Lower lobe of right lung (tissue), 2 donors: Measurements from ENCODE around the gene FOXC2. TPM values are rescaled to one million over a fixed set of nuclear protein-coding genes. Genes with fewer than 3 reads are reported as not detected.
A peak's percentile ranks its signal among the peaks of the same experiment; 100 is the strongest.

ENCODE experiments used
- ATAC-seq, 2 donors: fragments of 200-7000 bp; cut with Tn5 transposase; one replicate each; pipeline ENCODE4 v1.9.1; 2020 to 2022; ENCODE audit warnings: mild to moderate bottlenecking in 2 of 2, moderate library complexity in 2 of 2
- DNase-seq: peaks from one replicate; pipeline ENCODE4 v3.0.0-alpha.2; 2020
- H3K27ac ChIP-seq: fragments of 200-600 bp; one replicate; pipeline ENCODE4 v1.8.0; 2022
- H3K27me3 ChIP-seq: fragments of 200-600 bp; one replicate; pipeline ENCODE4 v1.8.0; 2022; ENCODE audit warnings: low read depth
- H3K36me3 ChIP-seq: fragments of 200-600 bp; one replicate; pipeline ENCODE4 v1.8.0; 2022; ENCODE audit warnings: mild to moderate bottlenecking
- H3K4me1 ChIP-seq: fragments of 200-600 bp; one replicate; pipeline ENCODE4 v1.8.0; 2022
- H3K4me3 ChIP-seq: fragments of 200-600 bp; one replicate; pipeline ENCODE4 v1.8.0; 2022; ENCODE audit warnings: mild to moderate bottlenecking
- H3K9me3 ChIP-seq: fragments of 200-600 bp; one replicate; pipeline ENCODE4 v1.8.0; 2022
- intact Hi-C: fragments of 100-400 bp; cut with DNase I; formaldehyde crosslinking; loops from one replicate; pipeline ENCODE4 v1.11.0; 2022
- long read RNA-seq: library from polyadenylated mRNA; unstranded; transcript quantifications from one replicate; pipeline ENCODE4 v2.0.0, GENCODE V29; 2021
- total RNA-seq: library from RNA; stranded (reverse); fragmentation: NEBNext Ultra II Directional; extraction: Animal tissue kit (Norgen Biotek cat#: 25700); gene quantifications from one replicate; pipeline ENCODE4 v1.2.1, GENCODE V29; 2021
- TF ChIP-seq, protein P1 (sequence below): fragments of 200-600 bp; IDR thresholded peaks from one replicate; pipeline ENCODE4 v1.8.0; 2022; ENCODE audit warnings: antibody characterized with exemption, mild to moderate bottlenecking
- donor health status: DM: no; HTN: yes; CAD: no; lungs with severe emphysema.

Gene FOXC2
- 1.6 TPM for total RNA-seq
- long read RNA-seq, partial matches to known transcripts, result 0 of 4 reads
- long read RNA-seq, other reads (novel, unspliced or antisense), result 0 of 4 reads

DNA sequence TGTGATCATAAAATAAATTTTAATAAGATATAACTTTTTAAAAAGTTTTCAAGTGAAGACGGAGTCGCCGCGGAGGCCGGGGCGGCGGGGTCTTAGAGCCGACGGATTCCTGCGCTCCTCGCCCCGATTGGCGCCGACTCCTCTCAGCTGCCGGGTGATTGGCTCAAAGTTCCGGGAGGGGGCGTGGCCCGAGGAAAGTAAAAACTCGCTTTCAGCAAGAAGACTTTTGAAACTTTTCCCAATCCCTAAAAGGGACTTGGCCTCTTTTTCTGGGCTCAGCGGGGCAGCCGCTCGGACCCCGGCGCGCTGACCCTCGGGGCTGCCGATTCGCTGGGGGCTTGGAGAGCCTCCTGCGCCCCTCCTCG, at the start of gene FOXC2:
Gene FOXC2, plus strand, starts transcription at position 229 of the 365 bp plus-strand sequence. CDS start 507 bp downstream, outside the sequence.
- DNase-seq (peak; percentile 70), ATAC-seq (no peak)
- Histone ChIP-seq H3K27me3 (peaks cover 77% of the 10 kb centered on the region), H3K36me3 (no peaks in the 10 kb centered on the region), H3K4me3 (peak within 1 kb of the TSS; percentile 34), H3K9me3 (no peaks in the 10 kb centered on the region), H3K27ac (peak within 1 kb of the TSS; percentile 24), H3K4me1 (peaks cover 9% of the 10 kb centered on the region)
- TF ChIP-seq, protein P1, sequence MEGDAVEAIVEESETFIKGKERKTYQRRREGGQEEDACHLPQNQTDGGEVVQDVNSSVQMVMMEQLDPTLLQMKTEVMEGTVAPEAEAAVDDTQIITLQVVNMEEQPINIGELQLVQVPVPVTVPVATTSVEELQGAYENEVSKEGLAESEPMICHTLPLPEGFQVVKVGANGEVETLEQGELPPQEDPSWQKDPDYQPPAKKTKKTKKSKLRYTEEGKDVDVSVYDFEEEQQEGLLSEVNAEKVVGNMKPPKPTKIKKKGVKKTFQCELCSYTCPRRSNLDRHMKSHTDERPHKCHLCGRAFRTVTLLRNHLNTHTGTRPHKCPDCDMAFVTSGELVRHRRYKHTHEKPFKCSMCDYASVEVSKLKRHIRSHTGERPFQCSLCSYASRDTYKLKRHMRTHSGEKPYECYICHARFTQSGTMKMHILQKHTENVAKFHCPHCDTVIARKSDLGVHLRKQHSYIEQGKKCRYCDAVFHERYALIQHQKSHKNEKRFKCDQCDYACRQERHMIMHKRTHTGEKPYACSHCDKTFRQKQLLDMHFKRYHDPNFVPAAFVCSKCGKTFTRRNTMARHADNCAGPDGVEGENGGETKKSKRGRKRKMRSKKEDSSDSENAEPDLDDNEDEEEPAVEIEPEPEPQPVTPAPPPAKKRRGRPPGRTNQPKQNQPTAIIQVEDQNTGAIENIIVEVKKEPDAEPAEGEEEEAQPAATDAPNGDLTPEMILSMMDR, result no peak
- intact Hi-C loops, result no loop called here

DNA sequence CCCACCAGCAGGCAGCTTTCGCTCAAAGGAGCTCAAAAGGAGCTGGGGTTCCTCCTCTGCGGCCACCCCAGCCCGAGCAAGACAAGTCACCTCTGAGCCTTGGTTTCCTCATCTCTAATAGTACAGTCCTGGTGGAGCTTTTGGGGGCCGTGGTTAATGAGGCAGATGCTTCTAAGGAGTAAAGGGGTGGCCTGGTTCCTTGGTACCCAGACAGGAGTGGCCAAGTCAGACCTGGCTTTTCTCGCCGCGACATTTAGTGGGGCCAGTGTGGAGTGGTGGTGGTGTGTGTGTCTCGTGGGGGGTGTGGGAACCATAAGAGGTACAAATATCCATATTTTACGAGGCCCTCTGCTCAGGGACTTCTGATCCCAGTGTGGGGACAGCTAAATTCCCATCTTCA, 49.6 kb upstream of the FOXC2 start:
- TF ChIP-seq, protein P1, result no peak
- ATAC-seq (no peak), DNase-seq (no peak)
- Histone ChIP-seq H3K36me3 (no peaks in the 10 kb centered on the region), H3K4me1 (peaks cover 22% of the 10 kb centered on the region), H3K27ac (peak overlapping the region; percentile 89), H3K27me3 (peaks cover 76% of the 10 kb centered on the region), H3K4me3 (peak overlapping the region; percentile 66), H3K9me3 (no peaks in the 10 kb centered on the region)
- intact Hi-C loops, result no loop called here

DNA sequence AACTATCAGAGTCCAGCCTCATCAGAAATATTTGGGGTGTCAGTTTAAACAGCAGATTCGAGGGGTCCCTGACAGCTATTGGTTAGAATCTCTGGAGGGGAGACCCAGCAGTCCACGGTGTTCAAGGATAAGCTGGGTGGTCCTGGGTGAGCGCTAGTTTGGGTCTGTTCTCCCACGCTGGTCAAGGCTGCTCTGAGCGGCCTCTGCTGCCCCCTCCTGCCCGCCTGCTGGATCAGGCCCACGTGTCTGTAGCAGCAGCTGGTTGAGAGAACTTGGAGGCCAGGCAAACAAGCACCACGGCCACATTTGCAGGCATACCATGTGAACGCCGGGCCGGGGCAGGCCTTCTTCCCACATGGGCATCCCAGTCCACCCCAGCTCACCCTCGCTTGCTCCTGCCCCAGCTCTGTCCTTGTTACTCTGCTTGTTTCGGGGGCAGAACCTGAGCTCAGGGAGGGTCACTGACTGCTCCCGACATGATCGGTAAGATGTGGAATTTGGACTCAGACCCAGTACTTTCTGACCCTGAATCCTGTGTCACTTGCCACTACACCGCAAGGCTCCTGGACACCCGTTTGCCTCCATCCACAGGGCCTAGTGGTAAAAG, 48.9 kb upstream of the FOXC2 start:
- H3K27ac ChIP-seq, result peak overlapping the region; percentile 89

GRCh38 chr16:86519007-86519648, 47.5 kb upstream of the FOXC2 start:
- TF ChIP-seq, protein P1, result no peak
- Histone ChIP-seq H3K36me3 (no peaks in the 10 kb centered on the region), H3K27me3 (peaks cover 58% of the 10 kb centered on the region), H3K27ac (no peak overlapping the region), H3K4me1 (peaks cover 22% of the 10 kb centered on the region), H3K9me3 (no peaks in the 10 kb centered on the region), H3K4me3 (no peak overlapping the region)
- ATAC-seq (no peak), DNase-seq (no peak)
- intact Hi-C loops, result no loop called here

More for the DNA sequence above, 48.9 kb upstream of the FOXC2 start:
- H3K36me3 ChIP-seq, result no peaks in the 10 kb centered on the region
- intact Hi-C loops, result no loop called here
- no peak for DNase-seq
- ATAC-seq, result peak; percentile 58 to 68
- peaks cover 22% of the 10 kb centered on the region for H3K4me1 ChIP-seq
- peak overlapping the region; percentile 66 for H3K4me3 ChIP-seq
- no peaks in the 10 kb centered on the region for H3K9me3 ChIP-seq
- TF ChIP-seq, protein P1, result peak; percentile 76
- peaks cover 68% of the 10 kb centered on the region for H3K27me3 ChIP-seq

GRCh38 chr16:86519649-86520316, 46.8 kb upstream of the FOXC2 start:
- Histone ChIP-seq H3K4me3 (peak overlapping the region; percentile 6), H3K27me3 (peaks cover 52% of the 10 kb centered on the region)
- intact Hi-C loops, result no loop called here

More at GRCh38 chr16:86519649-86520316, 46.8 kb upstream of the FOXC2 start:
- H3K4me1 ChIP-seq, result peaks cover 22% of the 10 kb centered on the region
- peak overlapping the region; percentile 47 for H3K27ac ChIP-seq
- H3K36me3 ChIP-seq, result no peaks in the 10 kb centered on the region
- H3K9me3 ChIP-seq, result no peaks in the 10 kb centered on the region
- peak; percentile 73 for DNase-seq
- TF ChIP-seq, protein P1, result peak; percentile 94
- ATAC-seq, result peak; percentile 48 to 65
